Measurements from ENCODE around the gene EFCAB11. TPM values are rescaled to one million over a fixed set of nuclear protein-coding genes. Genes with fewer than 3 reads are reported as not detected.

Gene EFCAB11
- total RNA-seq, 1 donor from 2014 or later, result 3.1 TPM

- TF ChIP-seq CTCF (IDR thresholded peaks at IDR 0.05; ENCODE audit: partially characterized antibody, unreplicated experiment), result no peak
- no peak for DNase-seq
- Mint-ChIP-seq H3K4me1 (ENCODE audit: low read depth, unreplicated experiment) (no peaks in the 10 kb centered on the region), H3K27ac (ENCODE audit: unreplicated experiment) (no peak overlapping the region), H3K36me3 (ENCODE audit: unreplicated experiment) (no peaks in the 10 kb centered on the region), H3K9me3 (ENCODE audit: unreplicated experiment) (no peaks in the 10 kb centered on the region), H3K27me3 (ENCODE audit: unreplicated experiment) (peaks cover 2% of the 10 kb centered on the region), H3K4me3 (ENCODE audit: unreplicated experiment) (no peak overlapping the region)
Measured at GRCh38 chr14:89965839-89966238, 11.3 kb upstream of the EFCAB11 start.

- Mint-ChIP-seq H3K27ac (ENCODE audit: unreplicated experiment) (no peak overlapping the region), H3K36me3 (ENCODE audit: unreplicated experiment) (no peaks in the 10 kb centered on the region), H3K27me3 (ENCODE audit: unreplicated experiment) (peaks cover 2% of the 10 kb centered on the region), H3K9me3 (ENCODE audit: unreplicated experiment) (no peaks in the 10 kb centered on the region), H3K4me1 (ENCODE audit: low read depth, unreplicated experiment) (peaks cover 1% of the 10 kb centered on the region), H3K4me3 (ENCODE audit: unreplicated experiment) (no peak overlapping the region)
- no peak for TF ChIP-seq CTCF (IDR thresholded peaks at IDR 0.05; ENCODE audit: partially characterized antibody, unreplicated experiment)
- no peak for DNase-seq
Measured at GRCh38 chr14:89963288-89963978, 8.9 kb upstream of the EFCAB11 start.

- H3K36me3 Mint-ChIP-seq (ENCODE audit: unreplicated experiment), result no peaks in the 10 kb centered on the region
- no peak overlapping the region for H3K4me3 Mint-ChIP-seq (ENCODE audit: unreplicated experiment)
- H3K9me3 Mint-ChIP-seq (ENCODE audit: unreplicated experiment), result no peaks in the 10 kb centered on the region
- DNase-seq, result no peak
- H3K27me3 Mint-ChIP-seq (ENCODE audit: unreplicated experiment), result peaks cover 6% of the 10 kb centered on the region
- no peak for TF ChIP-seq CTCF (IDR thresholded peaks at IDR 0.05; ENCODE audit: partially characterized antibody, unreplicated experiment)
- no peak overlapping the region for H3K27ac Mint-ChIP-seq (ENCODE audit: unreplicated experiment)
- peaks cover 5% of the 10 kb centered on the region for H3K4me1 Mint-ChIP-seq (ENCODE audit: low read depth, unreplicated experiment)
Measured at GRCh38 chr14:89960914-89961313, 6.4 kb upstream of the EFCAB11 start.

- TF ChIP-seq CTCF (IDR thresholded peaks at IDR 0.05; ENCODE audit: partially characterized antibody, unreplicated experiment), result no peak
- Mint-ChIP-seq H3K4me3 (ENCODE audit: unreplicated experiment) (no peak overlapping the region), H3K36me3 (ENCODE audit: unreplicated experiment) (no peaks in the 10 kb centered on the region), H3K4me1 (ENCODE audit: low read depth, unreplicated experiment) (peaks cover 5% of the 10 kb centered on the region), H3K27me3 (ENCODE audit: unreplicated experiment) (peaks cover 6% of the 10 kb centered on the region), H3K9me3 (ENCODE audit: unreplicated experiment) (no peaks in the 10 kb centered on the region), H3K27ac (ENCODE audit: unreplicated experiment) (no peak overlapping the region)
- no peak for DNase-seq
Measured at GRCh38 chr14:89959853-89960445, 5.4 kb upstream of the EFCAB11 start.

GRCh38 chr14:89958966-89959365, 4.4 kb upstream of the EFCAB11 start:
- peaks cover 9% of the 10 kb centered on the region for H3K27me3 Mint-ChIP-seq (ENCODE audit: unreplicated experiment)
- no peak overlapping the region for H3K4me3 Mint-ChIP-seq (ENCODE audit: unreplicated experiment)
- peaks cover 5% of the 10 kb centered on the region for H3K9me3 Mint-ChIP-seq (ENCODE audit: unreplicated experiment)
- DNase-seq, result no peak
- no peak overlapping the region for H3K27ac Mint-ChIP-seq (ENCODE audit: unreplicated experiment)
- no peaks in the 10 kb centered on the region for H3K36me3 Mint-ChIP-seq (ENCODE audit: unreplicated experiment)
- TF ChIP-seq CTCF (IDR thresholded peaks at IDR 0.05; ENCODE audit: partially characterized antibody, unreplicated experiment), result no peak
- peaks cover 5% of the 10 kb centered on the region for H3K4me1 Mint-ChIP-seq (ENCODE audit: low read depth, unreplicated experiment)

Measured in glutamatergic neuron (in vitro differentiated cells).